Measurements from ENCODE around the gene SUN2. TPM values are rescaled to one million over a fixed set of nuclear protein-coding genes. Genes with fewer than 3 reads are reported as not detected.

The SUN2 gene
- total and polyA plus RNA-seq, 10 of the 15 experiments (the other 5 are each of a cell fraction or from before 2014, with no cell fraction given) = 0.18 to 107 (median 35.9) TPM

- no peak for TF ChIP-seq E4F1 (IDR thresholded peaks at IDR 0.05; ENCODE audit: borderline replicate concordance, partially characterized antibody)
- no peak for TF ChIP-seq NR2C1 (IDR thresholded peaks at IDR 0.05)
- no peak for TF ChIP-seq SKIL (IDR thresholded peaks at IDR 0.05; ENCODE audit: low read depth, poor library complexity, severe bottlenecking)
- no peak for TF ChIP-seq EED (IDR thresholded peaks at IDR 0.05; ENCODE audit: low read depth)
- no peak for TF ChIP-seq POU2F2 (IDR thresholded peaks at IDR 0.05; ENCODE audit: borderline replicate concordance, low read depth, low read length)
- TF ChIP-seq RELB (IDR thresholded peaks at IDR 0.05; ENCODE audit: low read depth) = no peak
- TF ChIP-seq E2F8 (IDR thresholded peaks at IDR 0.05; ENCODE audit: low read depth, partially characterized antibody) = no peak
- no peak for TF ChIP-seq DPF2 (IDR thresholded peaks at IDR 0.05)
- TF ChIP-seq POLR2AphosphoS5 (IDR thresholded peaks at IDR 0.05; ENCODE audit: low read length) = no peak
- TF ChIP-seq PML (IDR thresholded peaks at IDR 0.05; ENCODE audit: low read length) = no peak
- TF ChIP-seq JUNB (IDR thresholded peaks at IDR 0.05) = no peak
- no peak for TF ChIP-seq PAX5 (IDR thresholded peaks at IDR 0.05; ENCODE audit: borderline replicate concordance, low read depth, low read length)
Observed at GRCh38 chr22:38777087-38777671, 21.4 kb upstream of the SUN2 start (continued).

Measured in GM12878 (cell line).